DMS114 treated with DMSO at 0.1 percent for 48 hours (cell line): ENCODE measurements around the gene RNF169.

Source experiments
- DNase-seq: peaks from one replicate; lab custom pipeline; 2025; ENCODE audit not compliant: unreplicated experiment; lab: John Stamatoyannopoulos, UW

The RNF169 gene

GRCh38 chr11:74860743-74861142 is 112.1 kb downstream of the RNF169 start:
- no peak for DNase-seq

GRCh38 chr11:74863410-74863809 is 114.8 kb downstream of the RNF169 start:
- no peak for DNase-seq

- no peak for DNase-seq
Measured at GRCh38 chr11:74866557-74866956, 117.9 kb downstream of the RNF169 start.

- no peak for DNase-seq
Measured at GRCh38 chr11:74870485-74870884, 121.8 kb downstream of the RNF169 start.

GRCh38 chr11:74871037-74871436 is 122.4 kb downstream of the RNF169 start:
- no peak for DNase-seq

- DNase-seq: no peak
Measured at GRCh38 chr11:74877132-74877531, 128.5 kb downstream of the RNF169 start.
